Stimulated activated CD4-positive, alpha-beta T cell treated with anti-CD3 and anti-CD28 coated beads, TNF-alpha, amount 100 ng/mL, for 4 hours (primary cell): ENCODE results near the gene NDUFV3.
"Not testable (repeated sequence)": the region's sequence is repeated elsewhere in the genome, so short reads cannot be mapped to it uniquely, and the experiment has no call there.

ENCODE experiments used
- DNase-seq, 3 experiments: peaks; one replicate each; pipeline ENCODE4 v3.0.0-alpha.2; 2020; ENCODE audit warnings: low read depth in 3 of 3

NDUFV3 gene

GRCh38 chr21:42933973-42934372, 40.9 kb downstream of the NDUFV3 start:
- DNase-seq: not testable (repeated sequence)

- DNase-seq: not testable (repeated sequence)
Measured at GRCh38 chr21:42936360-42936759, 43.3 kb downstream of the NDUFV3 start.

DNA sequence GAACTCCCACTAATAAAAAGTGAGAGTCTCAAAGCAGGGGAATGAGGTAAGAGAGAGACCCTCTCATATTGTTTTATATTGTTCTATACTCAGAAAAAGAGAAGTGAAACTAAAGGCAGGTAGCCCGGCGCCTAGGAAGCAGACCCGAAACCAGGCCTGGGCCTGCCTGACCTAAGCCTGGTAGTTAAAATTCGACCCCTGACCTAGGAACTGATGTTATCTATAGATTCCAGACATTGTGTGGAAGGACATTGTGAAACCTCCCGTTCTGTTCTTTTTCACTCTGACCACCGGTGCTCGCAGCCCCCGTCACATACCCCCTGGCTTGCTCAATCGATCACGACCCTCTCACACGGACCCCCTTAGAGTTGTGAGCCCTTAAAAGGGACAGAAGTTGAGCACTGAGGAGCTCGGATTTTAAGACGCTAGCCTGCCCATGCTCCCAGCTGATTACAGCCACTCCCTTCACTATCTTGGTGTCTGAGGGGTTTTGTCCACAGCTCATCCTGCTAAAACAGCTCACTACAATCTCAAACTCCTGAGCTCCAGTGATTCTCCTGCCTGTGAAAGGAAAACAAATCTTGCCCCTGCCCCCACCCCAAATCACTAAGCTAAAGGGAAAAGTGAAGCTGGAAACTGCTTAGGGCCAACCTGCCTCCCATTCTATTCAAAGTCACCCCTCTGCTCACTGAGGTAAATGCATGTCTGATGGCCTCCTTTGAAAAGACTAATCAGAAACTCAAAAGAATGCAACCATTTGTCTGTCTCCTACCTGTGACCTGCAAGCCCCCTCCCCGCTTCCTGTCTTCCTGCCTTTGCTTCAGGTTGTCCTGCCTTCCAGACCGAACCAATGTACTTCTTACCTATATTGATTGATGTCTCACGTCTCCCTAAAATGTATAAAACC, 44.2 kb downstream of the NDUFV3 start:
- not testable (repeated sequence) for DNase-seq

GRCh38 chr21:42937960-42938605, 45.0 kb downstream of the NDUFV3 start:
- DNase-seq: no peak

DNA sequence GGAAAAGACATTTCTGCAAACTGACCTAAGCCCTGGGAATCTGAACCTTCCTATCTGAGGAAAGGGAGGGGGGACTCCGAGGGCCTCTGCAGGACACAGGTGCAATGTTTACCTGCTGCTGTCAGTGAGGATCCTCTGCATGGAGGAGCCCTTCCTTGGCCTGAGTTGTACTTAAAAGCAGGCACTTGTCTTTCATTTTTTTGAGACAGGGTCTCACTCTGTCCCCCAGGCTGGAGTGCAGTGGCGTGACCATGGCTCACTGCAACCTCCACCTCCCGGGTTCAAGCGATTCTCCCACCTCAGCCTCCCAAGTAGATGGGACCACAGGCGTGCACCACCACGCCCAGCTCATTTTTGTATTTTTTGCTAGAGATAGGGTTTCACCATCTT, 45.5 kb downstream of the NDUFV3 start:
- DNase-seq: not testable (repeated sequence)

- no peak for DNase-seq
Measured at GRCh38 chr21:42939582-42940413, 46.7 kb downstream of the NDUFV3 start.

GRCh38 chr21:42941696-42942085, 48.6 kb downstream of the NDUFV3 start:
- no peak for DNase-seq

DNA sequence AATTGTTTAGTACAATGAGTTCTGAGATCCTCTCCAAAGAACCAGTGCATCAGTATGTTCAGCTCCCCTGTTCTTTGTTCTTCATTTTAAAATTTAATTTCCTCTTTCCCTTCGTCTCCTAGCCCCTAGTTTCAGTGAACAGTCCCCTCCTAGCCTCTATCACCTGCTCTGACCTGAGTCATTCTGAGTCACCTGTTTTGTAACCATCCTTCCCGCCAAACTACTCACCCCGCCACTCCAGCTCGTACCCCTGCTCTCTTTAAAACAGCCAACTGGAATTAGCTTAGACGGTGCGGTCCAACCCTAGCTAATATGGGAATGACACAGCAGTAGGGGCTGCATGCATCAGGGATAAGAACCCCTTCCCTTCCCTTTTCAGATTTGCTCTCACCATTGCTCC, 49.1 kb downstream of the NDUFV3 start:
- no peak for DNase-seq

DNA sequence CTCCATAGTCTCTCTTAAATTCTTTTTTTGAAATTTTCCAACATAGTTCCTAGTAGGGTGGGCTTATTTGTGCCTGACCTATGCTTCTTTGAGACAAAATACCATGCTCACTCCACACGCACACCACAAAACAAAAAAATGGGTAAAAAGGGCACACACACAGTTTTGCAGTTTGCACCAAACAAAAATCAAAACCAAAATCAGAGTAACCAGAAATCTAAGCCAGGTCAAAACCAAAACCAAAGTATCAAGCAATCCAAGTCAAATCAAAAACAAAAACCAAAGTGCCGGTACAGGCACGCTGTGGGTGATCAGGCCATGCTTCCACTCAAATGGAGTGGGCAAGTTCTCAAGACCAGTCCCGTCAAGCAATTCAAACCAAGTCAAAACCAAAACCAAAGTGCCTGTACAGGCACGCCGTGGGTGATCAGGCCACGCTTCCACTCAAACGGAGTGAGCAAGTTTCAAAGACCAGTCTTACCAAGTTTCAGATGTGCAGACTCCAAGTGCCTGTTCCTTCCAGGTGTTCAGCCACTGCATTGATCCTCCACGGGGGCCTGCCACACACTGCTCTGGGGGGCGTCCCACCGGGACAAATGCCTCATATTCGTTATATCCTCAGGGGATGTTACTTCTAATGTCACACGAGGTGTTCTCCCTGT, 56.1 kb downstream of the NDUFV3 start:
- not testable (repeated sequence) for DNase-seq

DNA sequence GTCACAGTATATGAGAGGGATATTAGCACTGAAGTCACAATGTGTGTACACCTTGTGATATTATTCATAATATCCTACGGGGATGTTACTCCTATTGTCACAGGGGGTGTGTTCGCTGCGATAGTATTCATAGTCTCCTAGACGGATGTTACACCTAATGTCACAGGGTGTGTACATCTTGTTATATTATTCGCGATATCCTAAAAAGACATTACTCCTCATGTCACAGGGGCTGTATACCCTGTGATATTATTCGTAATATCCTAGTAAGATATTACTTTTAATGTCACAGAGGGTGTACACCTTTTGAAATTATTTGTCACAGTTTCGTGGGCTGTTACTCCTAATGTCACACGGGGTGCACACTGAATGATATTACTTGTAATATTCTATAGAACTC, 58.1 kb downstream of the NDUFV3 start:
- DNase-seq: not testable (repeated sequence)

DNA sequence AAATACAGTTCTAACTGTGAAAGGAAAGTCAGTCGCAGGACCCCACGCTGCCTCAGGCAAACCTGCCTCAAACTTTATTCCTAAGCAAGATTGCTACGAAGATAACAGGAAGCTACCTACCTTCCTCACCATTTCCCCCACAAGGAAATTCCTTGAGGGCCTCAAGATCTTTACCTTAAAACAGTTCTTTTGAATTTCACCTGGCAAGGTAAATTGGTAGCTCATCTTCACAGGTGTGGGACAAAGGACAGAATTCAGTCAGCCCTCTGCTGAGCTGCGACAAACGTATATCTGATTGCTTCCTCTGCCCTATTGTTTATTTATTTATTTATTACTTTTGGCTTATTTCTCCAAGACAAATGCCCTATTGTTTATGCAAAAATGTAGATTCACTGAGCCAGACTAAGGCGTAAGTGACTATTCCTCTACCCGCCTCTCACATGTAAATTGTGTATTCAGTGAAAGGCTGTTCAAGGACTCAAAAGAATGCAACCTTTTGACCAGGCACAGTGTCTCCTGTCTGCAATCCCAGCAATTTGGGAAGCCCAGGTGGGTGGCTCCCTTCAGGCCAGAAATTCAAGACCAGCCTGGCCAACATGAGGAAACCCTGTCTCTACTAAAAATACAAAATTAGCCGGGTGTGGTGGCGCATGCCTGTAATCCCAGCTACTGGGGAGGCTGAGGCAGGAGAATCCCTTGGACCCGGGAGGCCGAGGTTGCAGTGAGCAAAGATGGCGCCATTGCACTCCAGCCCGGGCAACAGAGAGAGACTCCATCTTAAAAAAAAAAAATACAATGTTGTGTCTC, 63.9 kb downstream of the NDUFV3 start:
- no peak for DNase-seq

DNA sequence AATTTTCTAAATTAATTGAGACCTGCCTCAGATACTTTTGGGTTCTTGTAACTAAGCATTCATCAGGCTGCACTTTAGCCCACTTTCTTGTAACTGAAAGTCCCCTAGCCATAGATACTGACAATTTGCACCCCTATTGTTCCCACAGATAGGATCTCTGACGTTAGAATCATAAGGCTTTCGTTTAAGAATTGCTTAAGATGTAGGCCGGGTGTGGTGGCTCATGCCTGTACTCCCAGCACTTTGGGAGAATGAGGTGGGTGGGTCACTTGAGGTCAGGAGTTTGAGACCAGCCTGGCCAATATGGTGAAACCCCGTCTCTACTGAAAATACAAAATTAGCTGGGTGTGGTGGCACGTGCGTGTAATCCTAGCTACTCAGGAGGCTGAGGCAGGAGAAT, 65.0 kb downstream of the NDUFV3 start:
- not testable (repeated sequence) for DNase-seq

GRCh38 chr21:42959728-42960127, 66.6 kb downstream of the NDUFV3 start:
- DNase-seq: no peak

GRCh38 chr21:42962380-42963007, 69.4 kb downstream of the NDUFV3 start:
- no peak for DNase-seq
